Activated T-cell treated with anti-CD3 and anti-CD28 coated beads, Interleukin-2, amount 50 U/mL, for 48 hours (primary cell): ENCODE results near the gene LRRC39.
A peak's percentile ranks its signal among the peaks of the same experiment; 100 is the strongest.

Experiments used
- DNase-seq, 2 experiments: peaks; one replicate each; pipeline ENCODE4 v3.0.0-alpha.2; 2020

Gene LRRC39

GRCh38 chr1:100146958-100147357 lies 31.1 kb downstream of the LRRC39 start:
- no peak for DNase-seq

- DNase-seq = no peak
These were observed 32.9 kb downstream of the LRRC39 start for GRCh38 chr1:100145116-100145515.

- no peak for DNase-seq
These were observed 35.7 kb downstream of the LRRC39 start for GRCh38 chr1:100142343-100142742.

GRCh38 chr1:100141192-100141591 lies 36.9 kb downstream of the LRRC39 start:
- no peak for DNase-seq

GRCh38 chr1:100137602-100138001 lies 40.5 kb downstream of the LRRC39 start:
- DNase-seq = no peak

- no peak for DNase-seq
These were observed 43.2 kb downstream of the LRRC39 start for GRCh38 chr1:100134872-100135271.

- peak; percentile 94 to 95 for DNase-seq
These were observed 45.2 kb downstream of the LRRC39 start, which contains the start of the genes SASS6 and TRMT13 for GRCh38 chr1:100132566-100133477. TSS of gene SASS6 (minus strand) at chr1:100132930. CDS start at chr1:100132814, 116 bp downstream. TSS of gene TRMT13 (plus strand) at chr1:100133163. CDS start at chr1:100133169, 6 bp downstream.

GRCh38 chr1:100131623-100132022 lies 46.4 kb downstream of the LRRC39 start:
- no peak for DNase-seq

- no peak for DNase-seq
These were observed 47.4 kb downstream of the LRRC39 start for GRCh38 chr1:100130552-100131077.

GRCh38 chr1:100127226-100127625 lies 50.8 kb downstream of the LRRC39 start:
- DNase-seq = no peak

GRCh38 chr1:100122177-100122576 lies 55.9 kb downstream of the LRRC39 start:
- no peak for DNase-seq

- no peak for DNase-seq
These were observed 62.5 kb downstream of the LRRC39 start for GRCh38 chr1:100115524-100115923.

- no peak for DNase-seq
These were observed 68.4 kb downstream of the LRRC39 start for GRCh38 chr1:100109554-100110066.

- no peak for DNase-seq
These were observed 70.4 kb downstream of the LRRC39 start for GRCh38 chr1:100107696-100108095.

GRCh38 chr1:100101564-100101963 lies 76.5 kb downstream of the LRRC39 start:
- no peak for DNase-seq

- no peak for DNase-seq
These were observed 77.9 kb downstream of the LRRC39 start for GRCh38 chr1:100100202-100100601.
